Activated effector memory CD4-positive, alpha-beta T cell treated with anti-CD3 and anti-CD28 coated beads, Interleukin-2, amount 50 U/mL, for 16 hours (primary cell): Measurements from ENCODE around the gene GATA3.

Experiments
- DNase-seq: peaks from one replicate; pipeline ENCODE4 v3.0.0-alpha.2; 2020

Gene GATA3

GRCh38 chr10:8105932-8106331 lies 51.4 kb downstream of the GATA3 start:
- no peak for DNase-seq

- no peak for DNase-seq
These were observed 57.9 kb downstream of the GATA3 start for GRCh38 chr10:8112230-8112905.

GRCh38 chr10:8112942-8113442 lies 58.5 kb downstream of the GATA3 start:
- no peak for DNase-seq

GRCh38 chr10:8113616-8114015 lies 59.1 kb downstream of the GATA3 start:
- DNase-seq = no peak

- no peak for DNase-seq
These were observed 60.5 kb downstream of the GATA3 start for GRCh38 chr10:8114741-8115617.

- no peak for DNase-seq
These were observed 61.1 kb downstream of the GATA3 start for GRCh38 chr10:8115618-8115980.

- no peak for DNase-seq
These were observed 62.0 kb downstream of the GATA3 start for GRCh38 chr10:8116474-8116873.

- no peak for DNase-seq
These were observed 62.5 kb downstream of the GATA3 start for GRCh38 chr10:8116926-8117493.

- no peak for DNase-seq
These were observed 66.9 kb downstream of the GATA3 start for GRCh38 chr10:8121201-8121890.

GRCh38 chr10:8122611-8123369 lies 68.3 kb downstream of the GATA3 start:
- DNase-seq = no peak

- DNase-seq = no peak
These were observed 69.9 kb downstream of the GATA3 start for GRCh38 chr10:8124436-8124835.
